ENCODE measurements around the gene TNFSF13. TPM values are rescaled to one million over a fixed set of nuclear protein-coding genes. Genes with fewer than 3 reads are reported as not detected.

Gene TNFSF13
- polyA plus RNA-seq, 1 donor (not counting 4 experiments of a cell fraction or from before 2014, with no cell fraction given), result 3.9 TPM

- Histone ChIP-seq H3K4me1 (ENCODE audit: control insufficient read depth, extremely low read depth, insufficient read depth, low read length) (peaks cover 33% of the 10 kb centered on the region), H3K4me3 (ENCODE audit: control insufficient read depth in 2 of 3, extremely low read depth in 1 of 3, insufficient read depth in 2 of 3, low read depth in 1 of 3, low read length in 3 of 3) (peak overlapping the region; percentile 85 to 96 (median 91)), H3K27me3 (ENCODE audit: control insufficient read depth, extremely low read depth, insufficient read depth, low read length) (no peaks in the 10 kb centered on the region), H2AFZ (ENCODE audit: control insufficient read depth, low read length) (no peak overlapping the region), H3K9me3 (ENCODE audit: control insufficient read depth, low read depth, low read length) (no peaks in the 10 kb centered on the region), H3K27ac (ENCODE audit: control insufficient read depth, insufficient read depth, low read length) (peak overlapping the region; percentile 93), H3K9me1 (ENCODE audit: control insufficient read depth, extremely low read depth, insufficient read depth, low read length) (no peaks in the 10 kb centered on the region), H3K36me3 (ENCODE audit: control insufficient read depth in 2 of 2, extremely low read depth in 1 of 2, insufficient read depth in 2 of 2, low read length in 2 of 2) (peaks cover 45 to 59% of the 10 kb centered on the region in 2 experiments), H4K20me1 (ENCODE audit: control insufficient read depth, extremely low read depth, insufficient read depth, low read length) (peaks cover 39% of the 10 kb centered on the region), H3K79me2 (ENCODE audit: control insufficient read depth, insufficient read depth, low read length) (peaks cover 57% of the 10 kb centered on the region), H3K4me2 (ENCODE audit: control insufficient read depth, extremely low read depth, insufficient read depth, low read depth, low read length) (no peak overlapping the region), H3K9ac (ENCODE audit: control insufficient read depth, extremely low read depth, insufficient read depth, low read length) (peak overlapping the region; percentile 98)
- TF ChIP-seq, protein P1, sequence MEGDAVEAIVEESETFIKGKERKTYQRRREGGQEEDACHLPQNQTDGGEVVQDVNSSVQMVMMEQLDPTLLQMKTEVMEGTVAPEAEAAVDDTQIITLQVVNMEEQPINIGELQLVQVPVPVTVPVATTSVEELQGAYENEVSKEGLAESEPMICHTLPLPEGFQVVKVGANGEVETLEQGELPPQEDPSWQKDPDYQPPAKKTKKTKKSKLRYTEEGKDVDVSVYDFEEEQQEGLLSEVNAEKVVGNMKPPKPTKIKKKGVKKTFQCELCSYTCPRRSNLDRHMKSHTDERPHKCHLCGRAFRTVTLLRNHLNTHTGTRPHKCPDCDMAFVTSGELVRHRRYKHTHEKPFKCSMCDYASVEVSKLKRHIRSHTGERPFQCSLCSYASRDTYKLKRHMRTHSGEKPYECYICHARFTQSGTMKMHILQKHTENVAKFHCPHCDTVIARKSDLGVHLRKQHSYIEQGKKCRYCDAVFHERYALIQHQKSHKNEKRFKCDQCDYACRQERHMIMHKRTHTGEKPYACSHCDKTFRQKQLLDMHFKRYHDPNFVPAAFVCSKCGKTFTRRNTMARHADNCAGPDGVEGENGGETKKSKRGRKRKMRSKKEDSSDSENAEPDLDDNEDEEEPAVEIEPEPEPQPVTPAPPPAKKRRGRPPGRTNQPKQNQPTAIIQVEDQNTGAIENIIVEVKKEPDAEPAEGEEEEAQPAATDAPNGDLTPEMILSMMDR (optimal IDR thresholded peaks at IDR 0.05 in 1 of 3, IDR thresholded peaks at IDR 0.05 in 1 of 3, conservative IDR thresholded peaks at IDR 0.05 in 1 of 3; ENCODE audit: extremely low read depth in 1 of 3, insufficient read depth in 2 of 3, low read length in 3 of 3), result no peak
- TF ChIP-seq EZH2 (IDR thresholded peaks at IDR 0.05; ENCODE audit: low read length), result no peak
- peak; percentile 95 for DNase-seq (ENCODE audit: low read depth, low spot score)
- dilution Hi-C loops (cut with MboI; ENCODE audit: extremely low pct_ligation_motif_present, low sequenced_read_pairs), result no loop called here
- peak; percentile 94 for FAIRE-seq
Measured at GRCh38 chr17:7572588-7573323, 14.2 kb downstream of the TNFSF13 start.

DNA sequence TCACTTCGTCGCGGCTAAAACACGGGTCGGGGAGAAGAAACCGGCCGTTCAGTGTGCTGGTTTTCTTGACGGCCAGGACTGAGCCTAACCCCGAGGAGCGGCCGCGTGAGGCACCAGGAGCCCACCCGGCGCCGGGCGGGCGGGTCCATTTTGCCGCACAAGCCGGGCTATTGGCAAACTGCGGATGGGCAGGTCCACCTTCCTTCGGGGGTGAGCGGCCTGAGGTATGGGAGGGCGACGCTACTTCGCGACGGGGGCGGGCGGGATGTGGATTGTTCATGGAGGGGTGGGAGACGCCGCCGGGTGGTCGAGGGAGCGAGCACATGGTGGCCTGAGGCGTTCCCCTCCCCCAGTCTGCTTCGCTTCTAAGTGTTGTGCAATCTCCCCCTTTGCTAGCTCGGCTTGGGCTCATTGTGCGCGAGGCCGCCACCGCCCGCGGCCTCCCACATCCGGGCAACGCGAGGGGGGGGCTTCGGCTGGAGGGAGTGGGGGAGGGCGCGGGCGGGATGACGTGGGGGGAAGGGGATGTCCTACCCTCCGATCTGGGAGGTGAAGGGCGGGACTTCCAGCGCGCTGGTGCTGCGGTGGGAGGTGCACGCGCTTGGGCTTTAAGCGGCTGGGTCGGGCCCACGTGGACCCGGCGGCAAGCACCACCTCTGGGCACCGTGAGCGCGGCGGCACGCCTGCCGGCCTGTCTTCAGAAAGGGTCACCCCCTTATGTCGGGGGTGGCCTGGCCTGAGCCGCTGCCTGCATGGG, 15.0 kb downstream of the TNFSF13 start:
- Histone ChIP-seq H3K36me3 (ENCODE audit: control insufficient read depth in 2 of 2, extremely low read depth in 1 of 2, insufficient read depth in 2 of 2, low read length in 2 of 2) (peaks cover 46 to 64% of the 10 kb centered on the region in 2 experiments), H2AFZ (ENCODE audit: control insufficient read depth, low read length) (no peak overlapping the region), H3K4me1 (ENCODE audit: control insufficient read depth, extremely low read depth, insufficient read depth, low read length) (peaks cover 33% of the 10 kb centered on the region), H4K20me1 (ENCODE audit: control insufficient read depth, extremely low read depth, insufficient read depth, low read length) (peaks cover 45% of the 10 kb centered on the region), H3K9ac (ENCODE audit: control insufficient read depth, extremely low read depth, insufficient read depth, low read length) (peak overlapping the region; percentile 98), H3K79me2 (ENCODE audit: control insufficient read depth, insufficient read depth, low read length) (peaks cover 59% of the 10 kb centered on the region), H3K9me3 (ENCODE audit: control insufficient read depth, low read depth, low read length) (no peaks in the 10 kb centered on the region), H3K27me3 (ENCODE audit: control insufficient read depth, extremely low read depth, insufficient read depth, low read length) (no peaks in the 10 kb centered on the region), H3K9me1 (ENCODE audit: control insufficient read depth, extremely low read depth, insufficient read depth, low read length) (no peaks in the 10 kb centered on the region), H3K4me3 (ENCODE audit: control insufficient read depth in 2 of 3, extremely low read depth in 1 of 3, insufficient read depth in 2 of 3, low read depth in 1 of 3, low read length in 3 of 3) (peak overlapping the region; percentile 85 to 96 (median 91)), H3K27ac (ENCODE audit: control insufficient read depth, insufficient read depth, low read length) (peak overlapping the region; percentile 93), H3K4me2 (ENCODE audit: control insufficient read depth, extremely low read depth, insufficient read depth, low read depth, low read length) (peak overlapping the region; percentile 88)
- no peak for TF ChIP-seq EZH2 (IDR thresholded peaks at IDR 0.05; ENCODE audit: low read length)
- TF ChIP-seq, protein P1 (optimal IDR thresholded peaks at IDR 0.05 in 1 of 3, IDR thresholded peaks at IDR 0.05 in 1 of 3, conservative IDR thresholded peaks at IDR 0.05 in 1 of 3; ENCODE audit: extremely low read depth in 1 of 3, insufficient read depth in 2 of 3, low read length in 3 of 3), result peak in 1 of 3 experiments; percentile 7
- FAIRE-seq (no peak), DNase-seq (ENCODE audit: low read depth, low spot score) (no peak)
- dilution Hi-C loops (cut with MboI; ENCODE audit: extremely low pct_ligation_motif_present, low sequenced_read_pairs), result no loop called here
